Activated B cell treated with CpG ODN at 0.5 μM for 24 hours (primary cell): ENCODE measurements around the gene ARHGEF1. TPM values are rescaled to one million over a fixed set of nuclear protein-coding genes. Genes with fewer than 3 reads are reported as not detected.
A peak's percentile ranks its signal among the peaks of the same experiment; 100 is the strongest.

Source experiments
- ATAC-seq: fragments of 200-7000 bp; cut with Tn5 transposase; one replicate; pipeline ENCODE4 v1.10.0; 2021; ENCODE audit warnings: low read depth, mild to moderate bottlenecking, moderate library complexity
- CTCF ChIA-PET: fragments of 350-600 bp; sonication (Branson Sonifier 250); formaldehyde crosslinking; loops from one replicate; lab custom pipeline; 2021; ENCODE audit warnings: antibody characterized with exemption; lab: Charles Lee
- POLR2A ChIA-PET: fragments of 350-600 bp; sonication (Branson Sonifier 250); formaldehyde crosslinking; loops from one replicate; lab custom pipeline; 2021; ENCODE audit warnings: antibody characterized with exemption; lab: Charles Lee
- DNase-seq: peaks from one replicate; pipeline ENCODE4 v3.0.0; 2022
- H3K27ac Mint-ChIP-seq: one replicate; pipeline ENCODE4 v1.8.0; 2020; ENCODE audit warnings: mixed read lengths
- H3K27me3 Mint-ChIP-seq: one replicate; pipeline ENCODE4 v1.8.0; 2021; ENCODE audit warnings: mixed read lengths
- H3K36me3 Mint-ChIP-seq: one replicate; pipeline ENCODE4 v1.8.0; 2021; ENCODE audit warnings: low read depth, mixed read lengths
- H3K4me1 Mint-ChIP-seq: one replicate; pipeline ENCODE4 v1.8.0; 2021; ENCODE audit warnings: mixed read lengths
- H3K4me3 Mint-ChIP-seq: one replicate; pipeline ENCODE4 v1.8.0; 2020; ENCODE audit warnings: mild to moderate bottlenecking, mixed read lengths
- H3K9me3 Mint-ChIP-seq: one replicate; pipeline ENCODE4 v1.8.0; 2020; ENCODE audit warnings: mixed read lengths
- intact Hi-C: fragments of 100-400 bp; cut with micrococcal nuclease; formaldehyde crosslinking; loops from one replicate; pipeline ENCODE4 v1.15.1; 2024
- total RNA-seq: library from RNA; stranded (reverse); gene quantifications from 2 replicates; pipeline ENCODE4 v1.2.3, GENCODE V29; 2022
- TF ChIP-seq, protein P1 (sequence below): fragments of 200-600 bp; IDR thresholded peaks from one replicate; pipeline ENCODE4 v1.8.0; 2022; ENCODE audit warnings: antibody characterized with exemption, mild to moderate bottlenecking

Gene ARHGEF1
- total RNA-seq, 1 donor from 2014 or later, result 418 TPM

DNA sequence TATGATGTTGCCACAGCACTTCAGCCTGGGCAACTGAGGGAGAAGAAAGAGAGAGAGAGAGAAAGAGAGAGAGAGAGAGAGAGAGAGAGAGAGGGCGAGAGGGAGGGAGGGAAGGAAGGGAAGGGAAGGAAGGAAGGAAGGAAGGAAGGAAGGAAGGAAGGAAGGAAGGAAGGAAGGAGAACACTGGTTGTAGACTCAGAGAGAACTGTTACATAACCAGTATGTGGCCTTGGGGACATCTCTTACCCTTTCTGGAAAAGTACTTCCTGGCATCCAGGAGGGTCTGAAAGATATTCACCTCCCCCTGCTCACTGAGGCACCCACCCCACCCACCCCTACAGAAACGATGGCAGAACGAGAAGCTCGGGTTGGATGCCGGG is 2.7 kb upstream of the ARHGEF1 start:
- Mint-ChIP-seq H3K4me1 (peaks cover 74% of the 10 kb centered on the region), H3K27me3 (no peaks in the 10 kb centered on the region), H3K4me3 (peak overlapping the region; percentile 98), H3K9me3 (no peaks in the 10 kb centered on the region), H3K27ac (peak overlapping the region; percentile 98), H3K36me3 (peaks cover 59% of the 10 kb centered on the region)
- intact Hi-C loops, result loop anchor here (10.0 kb wide), 1 partner anchor 336 kb away; no protein-coding TSS in a partner anchor
- CTCF ChIA-PET, result no interaction called here
- no peak for ATAC-seq
- DNase-seq, result no peak
- POLR2A ChIA-PET, result interaction anchor here (0.6 to 10.7 kb wide), 8 partner anchors 6 to 249 kb away, joined by 3 to 279 read pairs (median 6); partner anchors contain the start of genes CD79A, RPS19 and ZNF574
- TF ChIP-seq, protein P1, sequence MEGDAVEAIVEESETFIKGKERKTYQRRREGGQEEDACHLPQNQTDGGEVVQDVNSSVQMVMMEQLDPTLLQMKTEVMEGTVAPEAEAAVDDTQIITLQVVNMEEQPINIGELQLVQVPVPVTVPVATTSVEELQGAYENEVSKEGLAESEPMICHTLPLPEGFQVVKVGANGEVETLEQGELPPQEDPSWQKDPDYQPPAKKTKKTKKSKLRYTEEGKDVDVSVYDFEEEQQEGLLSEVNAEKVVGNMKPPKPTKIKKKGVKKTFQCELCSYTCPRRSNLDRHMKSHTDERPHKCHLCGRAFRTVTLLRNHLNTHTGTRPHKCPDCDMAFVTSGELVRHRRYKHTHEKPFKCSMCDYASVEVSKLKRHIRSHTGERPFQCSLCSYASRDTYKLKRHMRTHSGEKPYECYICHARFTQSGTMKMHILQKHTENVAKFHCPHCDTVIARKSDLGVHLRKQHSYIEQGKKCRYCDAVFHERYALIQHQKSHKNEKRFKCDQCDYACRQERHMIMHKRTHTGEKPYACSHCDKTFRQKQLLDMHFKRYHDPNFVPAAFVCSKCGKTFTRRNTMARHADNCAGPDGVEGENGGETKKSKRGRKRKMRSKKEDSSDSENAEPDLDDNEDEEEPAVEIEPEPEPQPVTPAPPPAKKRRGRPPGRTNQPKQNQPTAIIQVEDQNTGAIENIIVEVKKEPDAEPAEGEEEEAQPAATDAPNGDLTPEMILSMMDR, result no peak

DNA sequence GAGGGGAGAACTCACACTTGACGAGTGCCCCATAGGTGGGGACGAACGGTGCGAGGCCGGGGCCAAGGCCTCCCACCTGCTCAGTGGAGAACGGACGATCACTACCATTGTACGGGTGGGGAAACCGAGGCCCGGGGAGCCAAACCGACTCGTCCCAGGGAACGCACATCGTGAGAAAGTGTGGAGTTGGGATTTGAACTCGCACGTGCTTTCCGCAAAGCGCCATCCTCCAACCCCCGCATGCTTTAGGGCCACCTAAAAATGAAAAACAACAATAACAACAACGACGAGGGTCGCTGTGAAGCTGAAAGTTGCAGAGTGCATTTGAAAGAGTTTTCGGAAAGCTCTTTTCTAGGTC is 458 bp downstream of the ARHGEF1 start:
- TF ChIP-seq, protein P1, result no peak
- DNase-seq, result no peak
- Mint-ChIP-seq H3K4me3 (peak overlapping the region; percentile 96), H3K9me3 (no peaks in the 10 kb centered on the region), H3K27me3 (no peaks in the 10 kb centered on the region), H3K36me3 (peaks cover 58% of the 10 kb centered on the region), H3K4me1 (peaks cover 80% of the 10 kb centered on the region), H3K27ac (peak overlapping the region; percentile 97)
- peak; percentile 0 for ATAC-seq
- POLR2A ChIA-PET, result interaction anchor here (0.6 to 10.7 kb wide), 14 partner anchors 9 to 242 kb away, joined by 3 to 279 read pairs (median 6); partner anchors contain the start of genes CD79A, ERFL, RABAC1 and RPS19
- CTCF ChIA-PET, result interaction anchor here (1.1 to 2.2 kb wide), 4 partner anchors 10 to 51 kb away, joined by 3 to 8 read pairs (median 4); partner anchors contain the start of gene RPS19
- intact Hi-C loops, result loop anchor here (10.0 kb wide), 1 partner anchor 339 kb away; no protein-coding TSS in a partner anchor

DNA sequence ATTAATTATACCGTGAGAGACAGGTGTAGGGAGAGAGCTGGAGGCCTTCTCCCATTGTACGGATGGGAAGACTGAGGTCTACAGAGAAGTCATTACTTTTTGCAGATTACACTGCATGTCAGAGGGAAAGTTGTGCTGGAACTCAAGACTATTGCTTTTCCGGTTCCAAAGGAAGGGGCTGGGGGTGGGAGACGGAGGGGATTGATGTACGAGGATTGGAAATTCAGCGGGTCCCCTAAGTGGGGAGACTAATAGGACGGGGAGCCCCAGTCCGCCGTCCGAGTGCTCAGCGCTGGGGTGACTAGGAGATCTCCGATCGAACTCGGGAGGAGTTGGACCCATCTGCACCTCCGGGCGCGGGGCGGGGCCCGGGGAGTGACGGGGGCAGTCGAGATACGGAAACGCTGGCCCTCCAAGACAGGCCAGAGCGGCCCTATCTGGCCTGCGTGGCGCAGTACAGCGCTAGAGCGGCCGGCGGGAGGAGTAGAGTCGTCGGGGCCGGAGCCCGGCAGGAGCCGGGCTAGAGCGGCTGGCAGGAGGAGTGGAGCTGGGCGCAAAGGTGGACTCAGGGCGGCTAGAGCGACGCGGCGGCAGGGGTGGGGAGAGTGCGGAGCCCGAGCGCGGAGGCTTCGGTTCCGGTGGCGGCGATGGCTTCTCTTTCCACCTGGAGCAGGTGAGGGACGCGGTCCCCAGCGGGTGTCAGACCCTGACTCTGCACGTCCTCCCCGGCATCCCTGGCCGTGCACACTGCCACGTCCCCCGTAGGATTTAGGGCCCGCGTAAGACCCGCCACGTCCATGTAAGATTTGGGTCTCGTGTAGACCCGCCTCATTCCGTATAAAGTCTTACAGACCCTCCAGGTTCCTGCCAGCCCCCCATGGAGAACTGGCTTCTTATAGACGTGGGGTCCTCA is 1.1 kb downstream of the ARHGEF1 start:
- intact Hi-C loops, result loop anchor here (1.0 to 10.0 kb wide), 6 partner anchors 9 to 339 kb away; partner anchors contain the start of genes RABAC1 and RPS19
- peak; percentile 86 for DNase-seq
- H3K9me3 Mint-ChIP-seq, result no peaks in the 10 kb centered on the region
- peaks cover 56% of the 10 kb centered on the region for H3K36me3 Mint-ChIP-seq
- peak overlapping the region; percentile 97 for H3K27ac Mint-ChIP-seq
- no peaks in the 10 kb centered on the region for H3K27me3 Mint-ChIP-seq
- ChIA-PET CTCF (interaction anchor here (0.6 to 4.5 kb wide), 6 partner anchors 11 to 91 kb away, joined by 3 to 41 read pairs (median 4); partner anchors contain the start of gene RPS19), POLR2A (interaction anchor here (0.6 to 10.7 kb wide), 21 partner anchors 10 to 249 kb away, joined by 3 to 279 read pairs (median 5); partner anchors contain the start of genes CD79A, ERFL, POU2F2 and RABAC1)
- peak overlapping the region; percentile 96 for H3K4me3 Mint-ChIP-seq
- peak; percentile 82 for ATAC-seq
- TF ChIP-seq, protein P1, result no peak
- H3K4me1 Mint-ChIP-seq, result peaks cover 78% of the 10 kb centered on the region

DNA sequence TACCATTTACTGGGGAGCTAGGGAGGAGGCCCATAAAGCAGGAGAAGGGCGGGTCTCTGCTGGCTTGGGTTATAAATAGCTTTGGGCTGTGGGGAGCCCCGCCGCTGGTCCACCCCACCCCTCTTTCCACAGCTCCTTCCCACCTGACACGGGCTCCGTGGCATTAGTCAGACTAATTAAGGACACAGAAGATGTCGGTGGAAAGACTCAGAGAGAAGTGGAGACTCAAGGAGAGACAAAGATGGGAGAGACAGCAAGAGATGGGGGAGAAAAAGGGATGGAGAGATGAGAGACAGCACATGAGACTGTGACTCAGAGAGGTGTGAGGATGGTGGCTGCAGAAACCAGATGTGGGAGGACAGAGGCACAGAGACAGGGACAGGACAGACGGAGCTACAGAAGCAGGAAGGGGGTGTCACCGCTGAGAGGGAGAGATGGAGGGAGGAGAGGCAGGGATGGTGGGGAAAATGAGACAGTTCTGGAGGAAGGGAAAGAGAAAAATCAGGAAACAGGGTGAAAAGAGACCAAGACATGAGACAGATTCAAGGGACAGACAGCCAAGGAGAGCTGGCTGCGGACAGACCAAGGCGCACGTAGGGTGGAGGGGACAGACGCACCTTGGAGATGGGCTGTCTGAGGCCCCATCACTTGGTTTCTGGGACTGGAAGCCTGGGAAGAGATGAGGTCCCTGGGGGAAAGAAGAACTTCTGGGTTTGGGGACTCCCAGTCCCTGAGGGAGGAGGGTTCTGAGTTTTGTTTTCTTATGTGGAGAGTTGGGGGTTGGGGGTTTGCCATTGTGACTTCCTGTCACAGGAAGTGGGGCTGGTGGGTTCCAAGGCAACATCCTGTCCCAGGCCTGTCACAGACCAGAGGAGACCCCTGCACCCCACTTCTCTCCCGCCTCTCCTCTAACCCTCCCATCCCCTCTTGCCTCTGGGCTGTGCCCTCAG is 4.1 kb downstream of the ARHGEF1 start:
- H3K27me3 Mint-ChIP-seq, result no peaks in the 10 kb centered on the region
- peak overlapping the region; percentile 90 for H3K27ac Mint-ChIP-seq
- peaks cover 64% of the 10 kb centered on the region for H3K4me1 Mint-ChIP-seq
- peaks cover 55% of the 10 kb centered on the region for H3K36me3 Mint-ChIP-seq
- H3K9me3 Mint-ChIP-seq, result no peaks in the 10 kb centered on the region
- TF ChIP-seq, protein P1, result no peak
- ChIA-PET POLR2A (interaction anchor here (0.6 to 10.7 kb wide), 10 partner anchors 13 to 72 kb away, joined by 3 to 279 read pairs (median 6); partner anchors contain the start of genes CD79A, ERFL, RABAC1 and RPS19), CTCF (interaction anchor here (1.1 to 4.5 kb wide), 8 partner anchors 14 to 64 kb away, joined by 3 to 41 read pairs (median 4); partner anchors contain the start of gene RPS19)
- intact Hi-C loops, result loop anchor here (10.0 kb wide), 1 partner anchor 342 kb away; no protein-coding TSS in a partner anchor
- DNase-seq (no peak), ATAC-seq (peak; percentile 4)
- H3K4me3 Mint-ChIP-seq, result peak overlapping the region; percentile 81
